Mucosa of descending colon (tissue), 3 donors: ENCODE results near the gene BTBD1. TPM values are rescaled to one million over a fixed set of nuclear protein-coding genes. Genes with fewer than 3 reads are reported as not detected.
"Not testable (repeated sequence)": the region's sequence is repeated elsewhere in the genome, so short reads cannot be mapped to it uniquely, and the experiment has no call there.

ENCODE experiments used
- ATAC-seq: fragments of 200-7000 bp; cut with Tn5 transposase; one replicate; pipeline ENCODE4 v1.9.1; 2020; ENCODE audit warnings: mild to moderate bottlenecking, moderate library complexity
- DNase-seq, 3 donors: peaks; one replicate each; pipeline ENCODE4 v3.0.0-alpha.2; 2020
- H3K36me3 ChIP-seq: fragments of 200-600 bp; one replicate; pipeline ENCODE4 v1.8.0; 2021; ENCODE audit warnings: low read depth, mild to moderate bottlenecking
- H3K4me1 ChIP-seq: fragments of 200-600 bp; one replicate; pipeline ENCODE4 v1.8.0; 2021; ENCODE audit warnings: low read depth, mild to moderate bottlenecking
- H3K4me3 ChIP-seq: fragments of 200-600 bp; one replicate; pipeline ENCODE4 v1.8.0; 2021; ENCODE audit warnings: mild to moderate bottlenecking
- H3K9me3 ChIP-seq: fragments of 200-600 bp; one replicate; pipeline ENCODE4 v1.8.0; 2021; ENCODE audit warnings: mild to moderate bottlenecking
- intact Hi-C, 2 donors: fragments of 100-400 bp; cut with DNase I in 1 of 2; cut with micrococcal nuclease in 1 of 2; formaldehyde crosslinking; loops; one replicate each; pipeline versions ENCODE4 v1.11.0 to v1.11.1; 2022; cut with DNase I, micrococcal nuclease
- total RNA-seq, 3 donors: library from RNA; stranded (reverse); fragmentation: NEBNext Ultra II Directional in 2 of 3; extraction: Animal tissue kit (Norgen Biotek cat#: 25700) in 2 of 3; gene quantifications; one replicate each; pipeline versions ENCODE4 v1.2.1 to v1.2.4, GENCODE V29; 2021 to 2023
- TF ChIP-seq, protein P1 (sequence below): fragments of 200-600 bp; IDR thresholded peaks from one replicate; pipeline ENCODE4 v1.8.0; 2022; ENCODE audit warnings: antibody characterized with exemption, mild to moderate bottlenecking
- donor health status: DM: no; HTN: no; CAD: no; lungs with moderate emphysema.
- donor health status: DM: no; HTN: no; CAD: no.
- donor health status: DM: no; HTN: yes; CAD: no.

The BTBD1 gene
- total RNA-seq, 3 donors from 2014 or later, result 50.9 to 57.8 (median 53.7) TPM

DNA sequence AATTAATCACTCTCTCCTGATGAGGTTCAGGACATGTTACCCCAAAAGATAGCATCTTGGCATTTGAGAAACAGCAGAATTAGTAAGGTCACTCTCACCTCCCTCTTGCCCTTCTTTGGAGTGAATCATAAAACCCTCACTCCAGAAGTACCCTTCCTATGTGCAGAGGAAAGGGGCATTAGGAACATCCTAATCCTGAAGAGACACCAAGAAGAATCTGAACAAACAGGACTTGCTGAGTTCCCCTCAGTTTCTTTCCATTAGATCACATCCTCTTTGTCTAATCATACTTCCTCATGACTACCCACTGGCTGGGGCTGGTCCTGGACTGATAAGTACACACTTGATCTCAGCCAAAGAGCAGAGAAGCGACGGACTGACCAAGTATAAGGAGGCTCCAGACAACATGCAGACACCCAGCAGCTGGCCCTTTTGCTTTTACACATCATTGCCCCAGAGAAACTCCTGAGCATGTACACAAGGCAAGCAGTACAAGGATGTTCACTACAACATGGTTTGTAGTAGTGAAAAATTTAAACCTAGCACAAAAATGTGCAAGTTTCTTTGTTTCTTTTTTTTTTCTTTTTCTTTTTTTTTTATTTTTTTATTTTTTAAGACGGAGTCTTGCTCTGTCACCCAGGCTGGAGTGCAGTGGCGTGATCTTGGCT lies 25.4 kb upstream of the BTBD1 start:
- DNase-seq, result peak in 1 of 3 donors; percentile 50
- TF ChIP-seq, protein P1, sequence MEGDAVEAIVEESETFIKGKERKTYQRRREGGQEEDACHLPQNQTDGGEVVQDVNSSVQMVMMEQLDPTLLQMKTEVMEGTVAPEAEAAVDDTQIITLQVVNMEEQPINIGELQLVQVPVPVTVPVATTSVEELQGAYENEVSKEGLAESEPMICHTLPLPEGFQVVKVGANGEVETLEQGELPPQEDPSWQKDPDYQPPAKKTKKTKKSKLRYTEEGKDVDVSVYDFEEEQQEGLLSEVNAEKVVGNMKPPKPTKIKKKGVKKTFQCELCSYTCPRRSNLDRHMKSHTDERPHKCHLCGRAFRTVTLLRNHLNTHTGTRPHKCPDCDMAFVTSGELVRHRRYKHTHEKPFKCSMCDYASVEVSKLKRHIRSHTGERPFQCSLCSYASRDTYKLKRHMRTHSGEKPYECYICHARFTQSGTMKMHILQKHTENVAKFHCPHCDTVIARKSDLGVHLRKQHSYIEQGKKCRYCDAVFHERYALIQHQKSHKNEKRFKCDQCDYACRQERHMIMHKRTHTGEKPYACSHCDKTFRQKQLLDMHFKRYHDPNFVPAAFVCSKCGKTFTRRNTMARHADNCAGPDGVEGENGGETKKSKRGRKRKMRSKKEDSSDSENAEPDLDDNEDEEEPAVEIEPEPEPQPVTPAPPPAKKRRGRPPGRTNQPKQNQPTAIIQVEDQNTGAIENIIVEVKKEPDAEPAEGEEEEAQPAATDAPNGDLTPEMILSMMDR, result no peak
- ATAC-seq, result peak; percentile 63
- no peak overlapping the region for H3K4me3 ChIP-seq
- H3K4me1 ChIP-seq, result no peaks in the 10 kb centered on the region
- intact Hi-C loops, result no loop called here
- no peaks in the 10 kb centered on the region for H3K9me3 ChIP-seq
- H3K36me3 ChIP-seq, result no peaks in the 10 kb centered on the region

DNA sequence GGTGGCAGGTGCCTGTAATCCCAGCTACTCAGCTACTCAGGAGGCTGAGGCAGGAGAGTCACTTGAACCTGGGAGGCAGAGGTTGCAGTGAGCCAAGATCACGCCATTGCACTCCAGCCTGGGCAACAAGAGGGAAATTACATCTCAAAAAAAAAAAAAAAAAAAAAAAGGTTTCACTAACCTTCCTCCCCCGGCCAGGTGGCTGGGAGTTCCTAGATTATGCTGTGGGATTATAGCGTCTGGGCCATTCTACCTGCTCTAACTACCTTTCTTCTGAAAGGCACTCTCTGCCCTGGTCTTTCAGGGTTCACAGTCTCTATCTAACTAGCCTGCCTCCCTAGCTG lies 24.9 kb upstream of the BTBD1 start:
- H3K4me3 ChIP-seq, intact Hi-C loops, DNase-seq, ATAC-seq, H3K9me3 ChIP-seq, H3K36me3 ChIP-seq, H3K4me1 ChIP-seq: not testable (repeated sequence)

DNA sequence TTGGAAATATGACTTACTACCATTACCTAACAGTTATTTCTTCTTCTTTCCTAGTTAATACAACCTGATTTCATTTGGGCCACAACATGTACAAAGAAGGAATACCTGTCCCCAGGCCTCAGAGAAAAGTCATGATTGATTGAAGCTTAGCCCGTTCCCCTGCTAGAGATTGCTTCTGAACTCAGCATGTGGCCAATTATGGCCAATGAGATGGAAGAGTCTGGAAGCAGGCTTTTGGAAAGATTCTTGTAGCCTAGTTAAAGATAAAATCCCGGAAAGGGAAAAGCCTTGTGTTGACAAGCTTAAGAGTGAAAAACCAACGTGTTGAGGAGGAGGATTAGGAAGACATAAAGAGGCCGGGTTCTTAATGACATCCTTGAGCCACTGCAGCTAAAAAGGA lies 23.4 kb upstream of the BTBD1 start:
- intact Hi-C loops, result no loop called here
- Histone ChIP-seq H3K9me3 (no peaks in the 10 kb centered on the region), H3K36me3 (no peaks in the 10 kb centered on the region), H3K4me3 (no peak overlapping the region), H3K4me1 (no peaks in the 10 kb centered on the region)
- no peak for ATAC-seq
- no peak for DNase-seq
- TF ChIP-seq, protein P1, result no peak

DNA sequence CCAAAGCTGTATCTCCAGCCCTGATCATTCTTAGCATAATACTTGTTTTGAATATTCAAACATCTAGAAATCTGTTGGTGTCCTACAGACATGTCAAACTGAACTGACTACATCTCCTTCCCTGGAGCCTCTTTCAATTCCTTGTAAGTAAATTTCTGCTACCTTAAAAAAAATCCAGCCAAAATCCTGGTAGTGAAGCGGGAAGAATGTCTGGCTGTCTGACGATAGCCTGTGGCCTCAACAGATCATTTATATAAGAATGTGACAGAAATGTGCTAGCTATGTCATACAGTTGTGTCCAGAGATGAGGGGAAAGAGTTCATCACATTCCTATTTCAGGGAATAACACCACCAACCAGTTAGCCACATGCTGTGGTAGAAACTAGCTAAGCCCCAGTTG lies 21.8 kb upstream of the BTBD1 start:
- Histone ChIP-seq H3K36me3 (no peaks in the 10 kb centered on the region), H3K4me1 (no peaks in the 10 kb centered on the region), H3K4me3 (no peak overlapping the region), H3K9me3 (no peaks in the 10 kb centered on the region)
- no peak for ATAC-seq
- intact Hi-C loops, result no loop called here
- no peak for DNase-seq
- TF ChIP-seq, protein P1, result no peak

DNA sequence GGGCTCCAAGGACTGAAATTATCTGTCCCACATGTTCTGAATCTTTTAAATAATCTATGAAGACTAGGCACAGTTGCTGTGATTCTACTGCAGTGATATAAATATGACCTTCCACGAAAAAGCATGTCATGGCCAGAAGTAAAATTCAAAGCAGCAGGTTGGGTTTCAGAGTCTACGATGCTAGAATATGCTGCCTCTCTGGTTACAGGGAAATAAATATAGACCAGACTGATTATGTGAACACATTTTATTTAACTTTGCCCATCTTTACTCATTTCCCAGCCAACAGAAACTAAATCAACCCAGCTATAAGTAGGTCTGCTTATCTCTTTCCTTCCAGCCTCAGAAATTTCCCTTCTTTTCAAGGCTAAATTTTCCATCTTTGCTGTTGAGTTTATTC lies 20.5 kb upstream of the BTBD1 start:
- Histone ChIP-seq H3K4me1 (no peaks in the 10 kb centered on the region), H3K4me3 (no peak overlapping the region), H3K9me3 (no peaks in the 10 kb centered on the region), H3K36me3 (no peaks in the 10 kb centered on the region)
- DNase-seq (no peak), ATAC-seq (no peak)
- intact Hi-C loops, result no loop called here
- TF ChIP-seq, protein P1, result no peak

DNA sequence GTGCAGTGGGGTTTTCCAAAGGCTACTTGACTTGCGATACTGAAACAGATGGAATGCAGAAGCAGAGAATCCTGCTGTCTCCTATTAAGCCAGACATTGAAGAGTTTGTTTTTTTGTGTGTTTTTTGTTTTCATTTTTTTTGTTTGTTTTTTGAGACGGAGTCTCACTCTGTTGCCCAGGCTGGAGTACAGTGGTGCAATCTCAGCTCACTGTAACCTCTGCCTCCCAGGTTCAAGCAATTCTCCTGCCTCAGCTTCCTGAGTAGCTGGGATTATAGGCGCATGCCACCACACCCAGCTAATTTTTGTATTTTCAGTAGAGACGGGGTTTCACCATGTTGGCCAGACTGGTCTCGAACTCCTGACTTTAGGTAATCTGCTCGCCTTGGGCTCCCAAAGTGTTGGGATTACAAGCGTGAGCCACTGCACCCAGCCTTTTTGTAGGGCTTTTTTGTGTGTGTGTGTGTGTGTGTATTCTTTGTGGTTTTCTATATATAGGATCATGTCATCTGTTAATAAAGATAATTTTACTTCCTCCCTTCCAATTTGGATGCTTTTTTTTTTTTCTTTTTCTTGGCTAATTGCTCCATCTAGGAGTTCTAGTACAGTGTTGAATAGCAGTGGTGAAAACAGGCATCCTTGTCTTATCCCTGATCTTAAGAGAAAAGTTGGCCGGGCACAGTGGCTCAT lies 19.0 kb upstream of the BTBD1 start:
- H3K4me3 ChIP-seq, intact Hi-C loops, H3K4me1 ChIP-seq, H3K36me3 ChIP-seq, ATAC-seq, H3K9me3 ChIP-seq, DNase-seq: not testable (repeated sequence)

DNA sequence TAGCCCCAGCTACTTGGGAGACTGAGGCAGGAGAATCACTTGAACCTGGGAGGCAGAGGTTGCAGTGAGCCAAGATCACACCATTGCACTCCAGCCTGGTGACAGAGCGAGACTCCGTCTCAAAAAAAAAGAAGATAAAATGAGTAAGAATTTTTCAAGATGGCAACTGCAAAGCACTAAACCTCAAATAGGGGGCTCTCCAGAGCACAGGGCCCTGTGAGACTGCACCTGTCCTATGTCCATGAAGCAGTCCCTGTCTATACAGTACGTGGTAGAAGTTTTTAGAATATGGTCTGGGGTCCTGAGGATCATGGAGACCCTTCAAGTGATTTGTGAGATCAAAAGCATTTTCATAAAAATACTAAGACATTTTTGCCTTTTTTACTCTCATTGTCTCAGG lies 18.4 kb upstream of the BTBD1 start:
- intact Hi-C loops, H3K4me1 ChIP-seq, ATAC-seq: not testable (repeated sequence)

More for the DNA sequence above, 18.4 kb upstream of the BTBD1 start:
- not testable (repeated sequence) for H3K9me3 ChIP-seq, H3K36me3 ChIP-seq, DNase-seq, H3K4me3 ChIP-seq
